OCI-LY7 (cell line): ENCODE results near the gene CGN.

Source experiments
- CTCF ChIP-seq: fragments of 200-600 bp; sonication (generic); conservative IDR thresholded peaks from 2 replicates; pipeline ENCODE4 v1.5.1; 2014; ENCODE audit warnings: mild to moderate bottlenecking, antibody characterized with exemption, low read length, moderate library complexity, mixed read lengths
- EZH2phosphoT487 ChIP-seq: fragments of 200-600 bp; sonication (generic); IDR thresholded peaks from 2 replicates; pipeline ENCODE4 v1.6.1; 2018; ENCODE audit warnings: low read depth, borderline replicate concordance, mild to moderate bottlenecking, mixed run types, antibody characterized with exemption, low read length, moderate library complexity, mixed read lengths

GRCh38 chr1:151472856-151473731, 38.1 kb upstream of the CGN start:
- TF ChIP-seq EZH2phosphoT487 (no peak), CTCF (no peak)
